NCI-H510A (cell line): Measurements from ENCODE around the gene TSPAN12.

ENCODE experiments used
- DNase-seq: peaks from one replicate; lab custom pipeline; 2025; lab: John Stamatoyannopoulos, UW

The TSPAN12 gene

GRCh38 chr7:120842121-120842621 is 15.8 kb downstream of the TSPAN12 start:
- peak; percentile 6 for DNase-seq

GRCh38 chr7:120841608-120842007 is 16.3 kb downstream of the TSPAN12 start:
- DNase-seq: no peak

- no peak for DNase-seq
These were observed 19.7 kb downstream of the TSPAN12 start for GRCh38 chr7:120838281-120838682.

GRCh38 chr7:120837599-120837998 is 20.3 kb downstream of the TSPAN12 start:
- no peak for DNase-seq

- no peak for DNase-seq
These were observed 21.3 kb downstream of the TSPAN12 start for GRCh38 chr7:120836556-120837115.

GRCh38 chr7:120834726-120835125 is 23.2 kb downstream of the TSPAN12 start:
- no peak for DNase-seq

GRCh38 chr7:120833546-120833945 is 24.4 kb downstream of the TSPAN12 start:
- DNase-seq: peak; percentile 36

GRCh38 chr7:120832803-120833202 is 25.1 kb downstream of the TSPAN12 start:
- no peak for DNase-seq

GRCh38 chr7:120831260-120831659 is 26.7 kb downstream of the TSPAN12 start:
- DNase-seq: no peak

GRCh38 chr7:120829487-120829886 is 28.5 kb downstream of the TSPAN12 start:
- no peak for DNase-seq

- DNase-seq: no peak
These were observed 29.4 kb downstream of the TSPAN12 start for GRCh38 chr7:120828528-120828927.

GRCh38 chr7:120827371-120828118 is 30.4 kb downstream of the TSPAN12 start:
- DNase-seq: no peak

- no peak for DNase-seq
These were observed 32.4 kb downstream of the TSPAN12 start for GRCh38 chr7:120825576-120825975.

- no peak for DNase-seq
These were observed 32.8 kb downstream of the TSPAN12 start for GRCh38 chr7:120825152-120825551.

- no peak for DNase-seq
These were observed 38.1 kb downstream of the TSPAN12 start for GRCh38 chr7:120819861-120820260.

- no peak for DNase-seq
These were observed 40.1 kb downstream of the TSPAN12 start for GRCh38 chr7:120817851-120818250.

GRCh38 chr7:120814253-120814939 is 43.5 kb downstream of the TSPAN12 start:
- no peak for DNase-seq

- no peak for DNase-seq
These were observed 44.2 kb downstream of the TSPAN12 start for GRCh38 chr7:120813546-120814252.

- no peak for DNase-seq
These were observed 44.9 kb downstream of the TSPAN12 start for GRCh38 chr7:120813089-120813488.

- DNase-seq: no peak
These were observed 48.7 kb downstream of the TSPAN12 start for GRCh38 chr7:120809260-120809659.

- no peak for DNase-seq
These were observed 50.6 kb downstream of the TSPAN12 start for GRCh38 chr7:120807390-120807789.

GRCh38 chr7:120806669-120807068 is 51.3 kb downstream of the TSPAN12 start:
- DNase-seq: no peak
